ENCODE data around the gene HSPA12A.

Gene HSPA12A

GRCh38 chr10:116632596-116633215, 109.7 kb downstream of the HSPA12A start:
- H3K36me3 ChIP-seq (replicated peaks; ENCODE audit: insufficient read depth, low read length): no peaks in the 10 kb centered on the region
- no peaks in the 10 kb centered on the region for H3K9me2 ChIP-seq (replicated peaks; ENCODE audit: insufficient read depth, low read length)
- no peaks in the 10 kb centered on the region for H3F3A ChIP-seq (ENCODE audit: insufficient read depth, low read length)
- no peak overlapping the region for H3K27ac ChIP-seq (ENCODE audit: low read length)
- no peak overlapping the region for H2AFZ ChIP-seq (ENCODE audit: low read length)
- H3K27me3 ChIP-seq (replicated peaks; ENCODE audit: insufficient read depth, low read length): no peaks in the 10 kb centered on the region
- no peak overlapping the region for H3K4me3 ChIP-seq (ENCODE audit: low read length)
- TF ChIP-seq EZH2 (optimal IDR thresholded peaks at IDR 0.05; ENCODE audit: low read depth, low read length): no peak
- no peak for TF ChIP-seq EZH2phosphoT487 (IDR thresholded peaks at IDR 0.05; ENCODE audit: low read length)
- no peak for TF ChIP-seq CTCF (IDR thresholded peaks at IDR 0.05; ENCODE audit: low read length)
- no peak overlapping the region for H3K4me2 ChIP-seq (ENCODE audit: low read depth, low read length)
- H3K9ac ChIP-seq (ENCODE audit: low read length): no peak overlapping the region
- no peaks in the 10 kb centered on the region for H3K9me3 ChIP-seq (replicated peaks; ENCODE audit: insufficient read depth, low read length)
- no peak for DNase-seq
- no peaks in the 10 kb centered on the region for H3K4me1 ChIP-seq (ENCODE audit: low read length)
- no peaks in the 10 kb centered on the region for H3K79me2 ChIP-seq (ENCODE audit: low read length)
- no peaks in the 10 kb centered on the region for H4K20me1 ChIP-seq (ENCODE audit: insufficient read depth, low read length)

GRCh38 chr10:116631871-116632295, 110.5 kb downstream of the HSPA12A start:
- H3F3A ChIP-seq (ENCODE audit: insufficient read depth, low read length): no peaks in the 10 kb centered on the region
- no peaks in the 10 kb centered on the region for H3K36me3 ChIP-seq (replicated peaks; ENCODE audit: insufficient read depth, low read length)
- H3K27ac ChIP-seq (ENCODE audit: low read length): no peak overlapping the region
- H3K4me3 ChIP-seq (ENCODE audit: low read length): no peak overlapping the region
- no peaks in the 10 kb centered on the region for H3K9me3 ChIP-seq (replicated peaks; ENCODE audit: insufficient read depth, low read length)
- no peaks in the 10 kb centered on the region for H4K20me1 ChIP-seq (ENCODE audit: insufficient read depth, low read length)
- no peak overlapping the region for H3K9ac ChIP-seq (ENCODE audit: low read length)
- H3K79me2 ChIP-seq (ENCODE audit: low read length): no peaks in the 10 kb centered on the region
- TF ChIP-seq EZH2 (optimal IDR thresholded peaks at IDR 0.05; ENCODE audit: low read depth, low read length): no peak
- no peak for TF ChIP-seq EZH2phosphoT487 (IDR thresholded peaks at IDR 0.05; ENCODE audit: low read length)
- TF ChIP-seq CTCF (IDR thresholded peaks at IDR 0.05; ENCODE audit: low read length): no peak
- H2AFZ ChIP-seq (ENCODE audit: low read length): no peak overlapping the region
- no peak for DNase-seq
- no peaks in the 10 kb centered on the region for H3K4me1 ChIP-seq (ENCODE audit: low read length)
- no peak overlapping the region for H3K4me2 ChIP-seq (ENCODE audit: low read depth, low read length)
- H3K27me3 ChIP-seq (replicated peaks; ENCODE audit: insufficient read depth, low read length): no peaks in the 10 kb centered on the region
- no peaks in the 10 kb centered on the region for H3K9me2 ChIP-seq (replicated peaks; ENCODE audit: insufficient read depth, low read length)

- Histone ChIP-seq H3K9me3 (replicated peaks; ENCODE audit: insufficient read depth, low read length) (no peaks in the 10 kb centered on the region), H3K27ac (ENCODE audit: low read length) (no peak overlapping the region), H3F3A (ENCODE audit: insufficient read depth, low read length) (no peaks in the 10 kb centered on the region), H3K9ac (ENCODE audit: low read length) (no peak overlapping the region), H3K9me2 (replicated peaks; ENCODE audit: insufficient read depth, low read length) (no peaks in the 10 kb centered on the region), H3K36me3 (replicated peaks; ENCODE audit: insufficient read depth, low read length) (no peaks in the 10 kb centered on the region), H2AFZ (ENCODE audit: low read length) (no peak overlapping the region), H3K27me3 (replicated peaks; ENCODE audit: insufficient read depth, low read length) (no peaks in the 10 kb centered on the region), H3K79me2 (ENCODE audit: low read length) (no peaks in the 10 kb centered on the region), H3K4me2 (ENCODE audit: low read depth, low read length) (no peak overlapping the region), H4K20me1 (ENCODE audit: insufficient read depth, low read length) (no peaks in the 10 kb centered on the region), H3K4me1 (ENCODE audit: low read length) (no peaks in the 10 kb centered on the region), H3K4me3 (ENCODE audit: low read length) (no peak overlapping the region)
- no peak for TF ChIP-seq CTCF (IDR thresholded peaks at IDR 0.05; ENCODE audit: low read length)
- no peak for TF ChIP-seq EZH2phosphoT487 (IDR thresholded peaks at IDR 0.05; ENCODE audit: low read length)
- no peak for TF ChIP-seq EZH2 (optimal IDR thresholded peaks at IDR 0.05; ENCODE audit: low read depth, low read length)
- DNase-seq: no peak
These were observed 112.3 kb downstream of the HSPA12A start for GRCh38 chr10:116630020-116630419.

Data from MM.1S (cell line).